Tibial nerve (tissue), 4 donors: Measurements from ENCODE around the gene ENPP1. TPM values are rescaled to one million over a fixed set of nuclear protein-coding genes. Genes with fewer than 3 reads are reported as not detected.

Experiments
- DNase-seq, 2 donors: peaks; one replicate each; pipeline ENCODE4 v3.0.0-alpha.2; 2019; ENCODE audit warnings: low spot score in 2 of 2
- H3K27ac ChIP-seq, 4 donors: fragments of 200-600 bp; sonication (generic) in 3 of 4; one replicate each; pipeline ENCODE4 v1.5.1; 2017 to 2019; ENCODE audit warnings: mild to moderate bottlenecking in 1 of 4
- H3K27me3 ChIP-seq, 2 donors: fragments of 200-600 bp; sonication (generic) in 1 of 2; one replicate each; pipeline versions ENCODE4 v1.5.1 to v1.6.0; 2017 to 2019
- H3K36me3 ChIP-seq, 3 donors: fragments of 200-600 bp; sonication (generic); one replicate each; pipeline ENCODE4 v1.5.1; 2018 to 2019
- H3K4me1 ChIP-seq, 4 donors: fragments of 200-600 bp; sonication (generic) in 3 of 4; one replicate each; pipeline ENCODE4 v1.5.1; 2017 to 2019
- H3K4me3 ChIP-seq, 4 donors: fragments of 200-600 bp; sonication (generic) in 3 of 4; one replicate each; pipeline ENCODE4 v1.5.1; 2017 to 2019; ENCODE audit warnings: mild to moderate bottlenecking in 1 of 4, moderate library complexity in 1 of 4
- H3K9me3 ChIP-seq, 4 donors: fragments of 200-600 bp; sonication (generic) in 3 of 4; one replicate each; pipeline ENCODE4 v1.5.1; 2017 to 2019
- CTCF ChIP-seq, 5 experiments: fragments of 200-600 bp in 3 of 5; fragments of 450-650 bp in 2 of 5; sonication (generic) in 3 of 5; IDR thresholded peaks; one replicate each; pipeline ENCODE4 v1.5.1; 2016 to 2019; ENCODE audit warnings: antibody characterized with exemption in 5 of 5, mild to moderate bottlenecking in 3 of 5, moderate library complexity in 2 of 5
- EP300 ChIP-seq, 2 donors: sonication (generic); formaldehyde crosslinking; IDR thresholded peaks; one replicate each; pipeline ENCODE4 v1.6.1; 2017; ENCODE audit warnings: antibody characterized with exemption in 2 of 2, mild to moderate bottlenecking in 1 of 2
- POLR2A ChIP-seq, 2 donors: fragments of 450-650 bp; IDR thresholded peaks; one replicate each; pipeline ENCODE4 v1.6.1; 2017; ENCODE audit warnings: antibody characterized with exemption in 2 of 2, mild to moderate bottlenecking in 2 of 2, moderate library complexity in 2 of 2
- WGBS, 2 donors: methylation state at CpG; one replicate each; pipeline ENCODE4 v1.1.5; 2018; 5-methylcytosine and 5-hydroxymethylcytosine counted together
- total RNA-seq, 4 donors: library from RNA; depleted of rRNA; stranded (reverse); fragments of >200 nt; gene quantifications; one replicate each; pipeline ENCODE4 v1.1.0, GENCODE V29; 2016

The ENPP1 gene
- total RNA-seq, 4 donors from 2014 or later: 11.8 to 22.8 (median 18.7) TPM

GRCh38 chr6:131789219-131789618 is 18.6 kb upstream of the ENPP1 start:
- no peaks in the 10 kb centered on the region for H3K36me3 ChIP-seq
- no peaks in the 10 kb centered on the region for H3K27me3 ChIP-seq
- DNase-seq: no peak
- no peaks in the 10 kb centered on the region for H3K9me3 ChIP-seq
- H3K4me3 ChIP-seq: no peak overlapping the region
- WGBS, 2 donors: 52 to 53% methylated on average over 1 of the region's 1 CpG
- no peak for TF ChIP-seq CTCF (IDR thresholded peaks at IDR 0.05)
- no peak for TF ChIP-seq POLR2A (IDR thresholded peaks at IDR 0.05)
- TF ChIP-seq EP300 (IDR thresholded peaks at IDR 0.05): no peak
- H3K4me1 ChIP-seq: peaks cover 0 to 15% (median 4%) of the 10 kb centered on the region in 4 donors
- no peak overlapping the region for H3K27ac ChIP-seq

- TF ChIP-seq CTCF (IDR thresholded peaks at IDR 0.05): no peak
- TF ChIP-seq EP300 (IDR thresholded peaks at IDR 0.05): no peak
- no peak for TF ChIP-seq POLR2A (IDR thresholded peaks at IDR 0.05)
- peaks cover 0 to 11% (median 4%) of the 10 kb centered on the region in 4 donors for H3K4me1 ChIP-seq
- DNase-seq: no peak
- H3K27me3 ChIP-seq: no peaks in the 10 kb centered on the region
- no peak overlapping the region for H3K27ac ChIP-seq
- no peak overlapping the region for H3K4me3 ChIP-seq
- H3K36me3 ChIP-seq: no peaks in the 10 kb centered on the region
- no peaks in the 10 kb centered on the region for H3K9me3 ChIP-seq
- WGBS, 2 donors: 50 to 56% methylated on average over 5 of the region's 5 CpGs
Observed at GRCh38 chr6:131791476-131791875, 16.3 kb upstream of the ENPP1 start.

- no peak for DNase-seq
- H3K27ac ChIP-seq: no peak overlapping the region
- no peaks in the 10 kb centered on the region for H3K36me3 ChIP-seq
- H3K4me1 ChIP-seq: peaks cover 0 to 11% (median 4%) of the 10 kb centered on the region in 4 donors
- TF ChIP-seq CTCF (IDR thresholded peaks at IDR 0.05): no peak
- TF ChIP-seq POLR2A (IDR thresholded peaks at IDR 0.05): no peak
- no peak for TF ChIP-seq EP300 (IDR thresholded peaks at IDR 0.05)
- H3K9me3 ChIP-seq: no peaks in the 10 kb centered on the region
- WGBS, 2 donors: 95% methylated on average over 6 of the region's 6 CpGs
- H3K4me3 ChIP-seq: no peak overlapping the region
- no peaks in the 10 kb centered on the region for H3K27me3 ChIP-seq
Observed at GRCh38 chr6:131792091-131792496, 15.7 kb upstream of the ENPP1 start.

- no peaks in the 10 kb centered on the region for H3K9me3 ChIP-seq
- 63 to 69% methylated on average over 2 of the region's 2 CpGs for WGBS, 2 donors
- no peaks in the 10 kb centered on the region for H3K27me3 ChIP-seq
- no peak overlapping the region for H3K4me3 ChIP-seq
- TF ChIP-seq POLR2A (IDR thresholded peaks at IDR 0.05) (no peak), CTCF (IDR thresholded peaks at IDR 0.05) (no peak), EP300 (IDR thresholded peaks at IDR 0.05) (no peak)
- no peaks in the 10 kb centered on the region for H3K4me1 ChIP-seq
- no peaks in the 10 kb centered on the region for H3K36me3 ChIP-seq
- no peak overlapping the region for H3K27ac ChIP-seq
- no peak for DNase-seq
Observed at GRCh38 chr6:131795366-131795765, 12.5 kb upstream of the ENPP1 start.

- Histone ChIP-seq H3K9me3 (no peaks in the 10 kb centered on the region), H3K27me3 (no peaks in the 10 kb centered on the region), H3K4me3 (no peak overlapping the region), H3K36me3 (no peaks in the 10 kb centered on the region), H3K27ac (no peak overlapping the region), H3K4me1 (peaks cover 0 to 13% (median 4%) of the 10 kb centered on the region in 4 donors)
- no peak for TF ChIP-seq EP300 (IDR thresholded peaks at IDR 0.05)
- TF ChIP-seq CTCF (IDR thresholded peaks at IDR 0.05): no peak
- DNase-seq: no peak
- WGBS, 2 donors: 89 to 94% methylated on average over 2 of the region's 2 CpGs
Observed at GRCh38 chr6:131802347-131802746, 5.5 kb upstream of the ENPP1 start.
